ENCODE results near the gene KIN. TPM values are rescaled to one million over a fixed set of nuclear protein-coding genes. Genes with fewer than 3 reads are reported as not detected.

KIN gene
- total and polyA plus RNA-seq, 2 experiments from 2014 or later, result 8.5 to 31.7 TPM

DNA sequence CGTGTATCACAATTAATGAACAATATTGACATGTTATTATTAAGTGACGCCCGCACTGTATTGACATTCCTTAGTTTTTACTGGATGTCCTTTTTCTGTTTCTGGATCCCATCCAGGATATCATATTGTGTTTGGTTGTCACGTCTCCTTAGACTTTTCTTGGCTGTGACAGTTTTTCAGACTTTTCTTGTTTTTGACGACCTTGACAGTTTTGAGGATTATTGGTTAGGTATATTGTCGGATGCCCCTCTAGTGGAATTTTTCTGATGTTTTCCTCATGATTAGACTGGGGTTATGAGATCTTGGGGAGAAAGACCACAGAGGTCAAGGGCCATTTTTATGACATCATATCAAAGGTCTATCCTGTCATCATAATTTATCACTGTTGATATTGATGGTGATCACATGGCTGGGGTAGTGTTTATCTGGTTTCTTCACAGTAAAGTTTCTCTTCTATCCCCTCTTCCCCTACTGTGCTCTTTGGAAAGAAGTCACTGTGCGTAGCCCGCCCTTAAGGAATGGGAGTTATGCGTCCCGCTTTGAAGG is 41.6 kb upstream of the KIN start:
- H3K36me3 Mint-ChIP-seq (ENCODE audit: low read depth), result peaks cover 11% of the 10 kb centered on the region; the same call in 2 of the 3 replicates
- H3K27ac Mint-ChIP-seq, result no peak overlapping the region
- H3K4me1 Mint-ChIP-seq, result peaks cover 10% of the 10 kb centered on the region

More for the DNA sequence above, 41.6 kb upstream of the KIN start:
- H4K20me1 ChIP-seq (replicated peaks; ENCODE audit: insufficient read depth), result peaks cover 11% of the 10 kb centered on the region; the same call in 1 of the 2 replicates
- no peaks in the 10 kb centered on the region for H3K9me2 ChIP-seq (ENCODE audit: insufficient read depth)
- no peak overlapping the region for H3K4me3 ChIP-seq
- no peak overlapping the region for H3K4me3 Mint-ChIP-seq
- H3F3A ChIP-seq (replicated peaks; ENCODE audit: low read depth), result no peaks in the 10 kb centered on the region
- H3K27me3 Mint-ChIP-seq (ENCODE audit: insufficient read depth, low read depth, poor library complexity), result peaks cover 3% of the 10 kb centered on the region
- no peaks in the 10 kb centered on the region; the same call in 1 of the 2 replicates for H3K36me3 ChIP-seq (ENCODE audit: insufficient read depth)
- H3K27ac ChIP-seq (ENCODE audit: low read depth), result no peak overlapping the region
- no peak overlapping the region for H3K4me2 ChIP-seq
- H3K4me1 ChIP-seq (ENCODE audit: insufficient read depth), result no peaks in the 10 kb centered on the region
- H3K27me3 ChIP-seq (ENCODE audit: insufficient read depth), result no peaks in the 10 kb centered on the region
- no peaks in the 10 kb centered on the region for H3K9me3 Mint-ChIP-seq
- DNase-seq (ENCODE audit: low spot score), result peak; percentile 46
- no peak for TF ChIP-seq NANOG (IDR thresholded peaks at IDR 0.05; ENCODE audit: borderline replicate concordance)
- TF ChIP-seq CREB1 (CRISPR knock-in tag; IDR thresholded peaks at IDR 0.05; ENCODE audit: low read depth), result no peak
- TF ChIP-seq ZNF114 (CRISPR knock-in tag; IDR thresholded peaks at IDR 0.05), result no peak
- TF ChIP-seq, protein P1, sequence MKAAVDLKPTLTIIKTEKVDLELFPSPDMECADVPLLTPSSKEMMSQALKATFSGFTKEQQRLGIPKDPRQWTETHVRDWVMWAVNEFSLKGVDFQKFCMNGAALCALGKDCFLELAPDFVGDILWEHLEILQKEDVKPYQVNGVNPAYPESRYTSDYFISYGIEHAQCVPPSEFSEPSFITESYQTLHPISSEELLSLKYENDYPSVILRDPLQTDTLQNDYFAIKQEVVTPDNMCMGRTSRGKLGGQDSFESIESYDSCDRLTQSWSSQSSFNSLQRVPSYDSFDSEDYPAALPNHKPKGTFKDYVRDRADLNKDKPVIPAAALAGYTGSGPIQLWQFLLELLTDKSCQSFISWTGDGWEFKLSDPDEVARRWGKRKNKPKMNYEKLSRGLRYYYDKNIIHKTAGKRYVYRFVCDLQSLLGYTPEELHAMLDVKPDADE (IDR thresholded peaks at IDR 0.05), result no peak
- no peak for TF ChIP-seq EZH2phosphoT487 (IDR thresholded peaks at IDR 0.05; ENCODE audit: unreplicated experiment)
- TF ChIP-seq, protein P2, sequence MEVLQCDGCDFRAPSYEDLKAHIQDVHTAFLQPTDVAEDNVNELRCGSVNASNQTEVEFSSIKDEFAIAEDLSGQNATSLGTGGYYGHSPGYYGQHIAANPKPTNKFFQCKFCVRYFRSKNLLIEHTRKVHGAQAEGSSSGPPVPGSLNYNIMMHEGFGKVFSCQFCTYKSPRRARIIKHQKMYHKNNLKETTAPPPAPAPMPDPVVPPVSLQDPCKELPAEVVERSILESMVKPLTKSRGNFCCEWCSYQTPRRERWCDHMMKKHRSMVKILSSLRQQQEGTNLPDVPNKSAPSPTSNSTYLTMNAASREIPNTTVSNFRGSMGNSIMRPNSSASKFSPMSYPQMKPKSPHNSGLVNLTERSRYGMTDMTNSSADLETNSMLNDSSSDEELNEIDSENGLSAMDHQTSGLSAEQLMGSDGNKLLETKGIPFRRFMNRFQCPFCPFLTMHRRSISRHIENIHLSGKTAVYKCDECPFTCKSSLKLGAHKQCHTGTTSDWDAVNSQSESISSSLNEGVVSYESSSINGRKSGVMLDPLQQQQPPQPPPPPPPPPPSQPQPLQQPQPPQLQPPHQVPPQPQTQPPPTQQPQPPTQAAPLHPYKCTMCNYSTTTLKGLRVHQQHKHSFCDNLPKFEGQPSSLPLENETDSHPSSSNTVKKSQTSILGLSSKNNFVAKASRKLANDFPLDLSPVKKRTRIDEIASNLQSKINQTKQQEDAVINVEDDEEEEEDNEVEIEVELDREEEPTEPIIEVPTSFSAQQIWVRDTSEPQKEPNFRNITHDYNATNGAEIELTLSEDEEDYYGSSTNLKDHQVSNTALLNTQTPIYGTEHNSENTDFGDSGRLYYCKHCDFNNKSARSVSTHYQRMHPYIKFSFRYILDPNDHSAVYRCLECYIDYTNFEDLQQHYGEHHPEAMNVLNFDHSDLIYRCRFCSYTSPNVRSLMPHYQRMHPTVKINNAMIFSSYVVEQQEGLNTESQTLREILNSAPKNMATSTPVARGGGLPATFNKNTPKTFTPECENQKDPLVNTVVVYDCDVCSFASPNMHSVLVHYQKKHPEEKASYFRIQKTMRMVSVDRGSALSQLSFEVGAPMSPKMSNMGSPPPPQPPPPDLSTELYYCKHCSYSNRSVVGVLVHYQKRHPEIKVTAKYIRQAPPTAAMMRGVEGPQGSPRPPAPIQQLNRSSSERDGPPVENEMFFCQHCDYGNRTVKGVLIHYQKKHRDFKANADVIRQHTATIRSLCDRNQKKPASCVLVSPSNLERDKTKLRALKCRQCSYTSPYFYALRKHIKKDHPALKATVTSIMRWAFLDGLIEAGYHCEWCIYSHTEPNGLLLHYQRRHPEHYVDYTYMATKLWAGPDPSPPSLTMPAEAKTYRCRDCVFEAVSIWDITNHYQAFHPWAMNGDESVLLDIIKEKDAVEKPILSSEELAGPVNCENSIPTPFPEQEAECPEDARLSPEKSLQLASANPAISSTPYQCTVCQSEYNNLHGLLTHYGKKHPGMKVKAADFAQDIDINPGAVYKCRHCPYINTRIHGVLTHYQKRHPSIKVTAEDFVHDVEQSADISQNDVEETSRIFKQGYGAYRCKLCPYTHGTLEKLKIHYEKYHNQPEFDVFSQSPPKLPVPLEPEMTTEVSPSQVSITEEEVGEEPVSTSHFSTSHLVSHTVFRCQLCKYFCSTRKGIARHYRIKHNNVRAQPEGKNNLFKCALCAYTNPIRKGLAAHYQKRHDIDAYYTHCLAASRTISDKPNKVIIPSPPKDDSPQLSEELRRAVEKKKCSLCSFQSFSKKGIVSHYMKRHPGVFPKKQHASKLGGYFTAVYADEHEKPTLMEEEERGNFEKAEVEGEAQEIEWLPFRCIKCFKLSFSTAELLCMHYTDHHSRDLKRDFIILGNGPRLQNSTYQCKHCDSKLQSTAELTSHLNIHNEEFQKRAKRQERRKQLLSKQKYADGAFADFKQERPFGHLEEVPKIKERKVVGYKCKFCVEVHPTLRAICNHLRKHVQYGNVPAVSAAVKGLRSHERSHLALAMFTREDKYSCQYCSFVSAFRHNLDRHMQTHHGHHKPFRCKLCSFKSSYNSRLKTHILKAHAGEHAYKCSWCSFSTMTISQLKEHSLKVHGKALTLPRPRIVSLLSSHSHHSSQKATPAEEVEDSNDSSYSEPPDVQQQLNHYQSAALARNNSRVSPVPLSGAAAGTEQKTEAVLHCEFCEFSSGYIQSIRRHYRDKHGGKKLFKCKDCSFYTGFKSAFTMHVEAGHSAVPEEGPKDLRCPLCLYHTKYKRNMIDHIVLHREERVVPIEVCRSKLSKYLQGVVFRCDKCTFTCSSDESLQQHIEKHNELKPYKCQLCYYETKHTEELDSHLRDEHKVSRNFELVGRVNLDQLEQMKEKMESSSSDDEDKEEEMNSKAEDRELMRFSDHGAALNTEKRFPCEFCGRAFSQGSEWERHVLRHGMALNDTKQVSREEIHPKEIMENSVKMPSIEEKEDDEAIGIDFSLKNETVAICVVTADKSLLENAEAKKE (CRISPR knock-in tag; IDR thresholded peaks at IDR 0.05), result no peak
- TF ChIP-seq, protein P3, sequence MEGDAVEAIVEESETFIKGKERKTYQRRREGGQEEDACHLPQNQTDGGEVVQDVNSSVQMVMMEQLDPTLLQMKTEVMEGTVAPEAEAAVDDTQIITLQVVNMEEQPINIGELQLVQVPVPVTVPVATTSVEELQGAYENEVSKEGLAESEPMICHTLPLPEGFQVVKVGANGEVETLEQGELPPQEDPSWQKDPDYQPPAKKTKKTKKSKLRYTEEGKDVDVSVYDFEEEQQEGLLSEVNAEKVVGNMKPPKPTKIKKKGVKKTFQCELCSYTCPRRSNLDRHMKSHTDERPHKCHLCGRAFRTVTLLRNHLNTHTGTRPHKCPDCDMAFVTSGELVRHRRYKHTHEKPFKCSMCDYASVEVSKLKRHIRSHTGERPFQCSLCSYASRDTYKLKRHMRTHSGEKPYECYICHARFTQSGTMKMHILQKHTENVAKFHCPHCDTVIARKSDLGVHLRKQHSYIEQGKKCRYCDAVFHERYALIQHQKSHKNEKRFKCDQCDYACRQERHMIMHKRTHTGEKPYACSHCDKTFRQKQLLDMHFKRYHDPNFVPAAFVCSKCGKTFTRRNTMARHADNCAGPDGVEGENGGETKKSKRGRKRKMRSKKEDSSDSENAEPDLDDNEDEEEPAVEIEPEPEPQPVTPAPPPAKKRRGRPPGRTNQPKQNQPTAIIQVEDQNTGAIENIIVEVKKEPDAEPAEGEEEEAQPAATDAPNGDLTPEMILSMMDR (conservative IDR thresholded peaks at IDR 0.05; ENCODE audit: low read depth in 2 of 2), result no peak
- TF ChIP-seq POLR2AphosphoS5 (IDR thresholded peaks at IDR 0.05; ENCODE audit: low read depth), result no peak
- no peak for TF ChIP-seq EZH2 (IDR thresholded peaks at IDR 0.05; ENCODE audit: low read depth, unreplicated experiment)
- TF ChIP-seq STAT1 (IDR thresholded peaks at IDR 0.05; ENCODE audit: unreplicated experiment), result no peak
- TF ChIP-seq, protein P4, sequence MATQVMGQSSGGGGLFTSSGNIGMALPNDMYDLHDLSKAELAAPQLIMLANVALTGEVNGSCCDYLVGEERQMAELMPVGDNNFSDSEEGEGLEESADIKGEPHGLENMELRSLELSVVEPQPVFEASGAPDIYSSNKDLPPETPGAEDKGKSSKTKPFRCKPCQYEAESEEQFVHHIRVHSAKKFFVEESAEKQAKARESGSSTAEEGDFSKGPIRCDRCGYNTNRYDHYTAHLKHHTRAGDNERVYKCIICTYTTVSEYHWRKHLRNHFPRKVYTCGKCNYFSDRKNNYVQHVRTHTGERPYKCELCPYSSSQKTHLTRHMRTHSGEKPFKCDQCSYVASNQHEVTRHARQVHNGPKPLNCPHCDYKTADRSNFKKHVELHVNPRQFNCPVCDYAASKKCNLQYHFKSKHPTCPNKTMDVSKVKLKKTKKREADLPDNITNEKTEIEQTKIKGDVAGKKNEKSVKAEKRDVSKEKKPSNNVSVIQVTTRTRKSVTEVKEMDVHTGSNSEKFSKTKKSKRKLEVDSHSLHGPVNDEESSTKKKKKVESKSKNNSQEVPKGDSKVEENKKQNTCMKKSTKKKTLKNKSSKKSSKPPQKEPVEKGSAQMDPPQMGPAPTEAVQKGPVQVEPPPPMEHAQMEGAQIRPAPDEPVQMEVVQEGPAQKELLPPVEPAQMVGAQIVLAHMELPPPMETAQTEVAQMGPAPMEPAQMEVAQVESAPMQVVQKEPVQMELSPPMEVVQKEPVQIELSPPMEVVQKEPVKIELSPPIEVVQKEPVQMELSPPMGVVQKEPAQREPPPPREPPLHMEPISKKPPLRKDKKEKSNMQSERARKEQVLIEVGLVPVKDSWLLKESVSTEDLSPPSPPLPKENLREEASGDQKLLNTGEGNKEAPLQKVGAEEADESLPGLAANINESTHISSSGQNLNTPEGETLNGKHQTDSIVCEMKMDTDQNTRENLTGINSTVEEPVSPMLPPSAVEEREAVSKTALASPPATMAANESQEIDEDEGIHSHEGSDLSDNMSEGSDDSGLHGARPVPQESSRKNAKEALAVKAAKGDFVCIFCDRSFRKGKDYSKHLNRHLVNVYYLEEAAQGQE (IDR thresholded peaks at IDR 0.05; ENCODE audit: unreplicated experiment), result no peak
- peaks cover 77% of the 10 kb centered on the region for H3K79me2 ChIP-seq (replicated peaks; ENCODE audit: insufficient read depth)
- no peak overlapping the region for H2AFZ ChIP-seq
- peak; percentile 65 for ATAC-seq

Measured in GM23338 (cell line).